ENCODE data around the gene PPA2.

DNA sequence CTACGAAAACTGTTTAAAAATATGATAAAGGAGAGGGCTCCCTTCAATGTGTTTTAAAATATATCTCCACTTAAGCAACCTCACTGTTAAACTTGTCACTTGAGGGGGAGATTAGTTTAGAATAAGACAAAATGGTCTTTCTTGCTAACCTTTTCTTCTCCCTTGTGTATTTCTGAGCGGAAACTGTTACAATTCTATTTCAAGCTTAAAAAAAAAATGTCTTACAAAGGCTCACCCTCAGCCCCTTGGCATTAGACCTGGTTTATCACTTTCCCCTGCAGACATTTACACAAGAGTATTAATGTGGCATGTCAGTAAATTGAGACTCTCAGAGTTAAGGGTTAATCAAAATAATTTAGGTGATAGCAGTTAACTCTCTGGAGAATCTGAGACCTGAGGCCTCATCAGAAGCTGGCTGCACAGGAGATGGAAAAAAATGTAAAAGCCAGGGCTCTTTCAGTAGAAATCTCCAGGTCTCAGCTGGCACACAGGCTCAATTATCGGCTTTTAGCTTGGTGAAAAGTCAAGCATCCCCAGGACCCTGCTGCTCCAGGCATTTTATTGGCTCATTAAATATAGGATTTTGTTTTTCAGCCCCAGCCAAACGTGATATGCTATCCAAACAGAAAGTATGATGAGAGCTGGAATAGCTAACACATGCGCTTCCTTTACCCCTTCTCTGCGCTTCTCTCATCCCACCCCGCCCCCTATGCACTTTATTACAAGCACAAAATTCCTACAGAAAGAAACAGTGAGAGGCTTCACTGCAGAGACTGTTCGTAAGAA lies 130.5 kb downstream of the PPA2 start:
- TF ChIP-seq, protein P1, sequence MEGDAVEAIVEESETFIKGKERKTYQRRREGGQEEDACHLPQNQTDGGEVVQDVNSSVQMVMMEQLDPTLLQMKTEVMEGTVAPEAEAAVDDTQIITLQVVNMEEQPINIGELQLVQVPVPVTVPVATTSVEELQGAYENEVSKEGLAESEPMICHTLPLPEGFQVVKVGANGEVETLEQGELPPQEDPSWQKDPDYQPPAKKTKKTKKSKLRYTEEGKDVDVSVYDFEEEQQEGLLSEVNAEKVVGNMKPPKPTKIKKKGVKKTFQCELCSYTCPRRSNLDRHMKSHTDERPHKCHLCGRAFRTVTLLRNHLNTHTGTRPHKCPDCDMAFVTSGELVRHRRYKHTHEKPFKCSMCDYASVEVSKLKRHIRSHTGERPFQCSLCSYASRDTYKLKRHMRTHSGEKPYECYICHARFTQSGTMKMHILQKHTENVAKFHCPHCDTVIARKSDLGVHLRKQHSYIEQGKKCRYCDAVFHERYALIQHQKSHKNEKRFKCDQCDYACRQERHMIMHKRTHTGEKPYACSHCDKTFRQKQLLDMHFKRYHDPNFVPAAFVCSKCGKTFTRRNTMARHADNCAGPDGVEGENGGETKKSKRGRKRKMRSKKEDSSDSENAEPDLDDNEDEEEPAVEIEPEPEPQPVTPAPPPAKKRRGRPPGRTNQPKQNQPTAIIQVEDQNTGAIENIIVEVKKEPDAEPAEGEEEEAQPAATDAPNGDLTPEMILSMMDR (IDR thresholded peaks at IDR 0.05) = no peak
- TF ChIP-seq POLR2A (IDR thresholded peaks at IDR 0.05) = no peak

All from adrenal gland (tissue), 5 donors.